Measurements from ENCODE around the gene ZNF264. TPM values are rescaled to one million over a fixed set of nuclear protein-coding genes. Genes with fewer than 3 reads are reported as not detected.

Gene ZNF264
- total RNA-seq, 3 donors from 2014 or later, result 29.2 to 66.2 (median 47.4) TPM

DNA sequence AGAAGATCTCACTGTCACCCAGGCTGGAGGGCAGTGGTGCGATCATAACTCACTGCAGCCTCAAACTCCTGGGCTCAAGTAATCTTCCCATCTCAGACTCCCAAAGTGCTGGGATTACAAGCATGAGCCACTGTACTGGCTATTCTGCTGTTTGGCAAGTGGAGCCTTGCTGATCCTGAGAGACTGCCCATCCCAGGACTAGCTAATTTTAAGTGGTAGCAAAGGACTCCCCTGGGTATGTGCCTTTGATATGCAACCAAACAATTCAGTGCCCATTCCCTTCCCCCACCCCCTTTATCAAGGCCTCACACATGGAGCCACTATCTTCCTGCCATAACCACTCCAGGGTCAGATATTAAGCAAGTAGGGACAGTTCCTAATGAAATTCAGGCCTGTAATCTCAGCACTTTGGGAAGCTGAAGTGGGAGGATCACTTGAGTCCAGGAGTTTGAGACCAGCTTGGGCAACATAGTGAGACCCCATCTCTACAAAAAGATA is 72.0 kb downstream of the ZNF264 start:
- TF ChIP-seq POLR2A (IDR thresholded peaks at IDR 0.05) (no peak), POLR2AphosphoS5 (IDR thresholded peaks at IDR 0.05) (no peak)
- TF ChIP-seq, protein P1, sequence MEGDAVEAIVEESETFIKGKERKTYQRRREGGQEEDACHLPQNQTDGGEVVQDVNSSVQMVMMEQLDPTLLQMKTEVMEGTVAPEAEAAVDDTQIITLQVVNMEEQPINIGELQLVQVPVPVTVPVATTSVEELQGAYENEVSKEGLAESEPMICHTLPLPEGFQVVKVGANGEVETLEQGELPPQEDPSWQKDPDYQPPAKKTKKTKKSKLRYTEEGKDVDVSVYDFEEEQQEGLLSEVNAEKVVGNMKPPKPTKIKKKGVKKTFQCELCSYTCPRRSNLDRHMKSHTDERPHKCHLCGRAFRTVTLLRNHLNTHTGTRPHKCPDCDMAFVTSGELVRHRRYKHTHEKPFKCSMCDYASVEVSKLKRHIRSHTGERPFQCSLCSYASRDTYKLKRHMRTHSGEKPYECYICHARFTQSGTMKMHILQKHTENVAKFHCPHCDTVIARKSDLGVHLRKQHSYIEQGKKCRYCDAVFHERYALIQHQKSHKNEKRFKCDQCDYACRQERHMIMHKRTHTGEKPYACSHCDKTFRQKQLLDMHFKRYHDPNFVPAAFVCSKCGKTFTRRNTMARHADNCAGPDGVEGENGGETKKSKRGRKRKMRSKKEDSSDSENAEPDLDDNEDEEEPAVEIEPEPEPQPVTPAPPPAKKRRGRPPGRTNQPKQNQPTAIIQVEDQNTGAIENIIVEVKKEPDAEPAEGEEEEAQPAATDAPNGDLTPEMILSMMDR (IDR thresholded peaks at IDR 0.05), result no peak
- Histone ChIP-seq H3K4me3 (no peak overlapping the region), H3K4me1 (no peaks in the 10 kb centered on the region), H3K27ac (no peak overlapping the region), H3K27me3 (no peaks in the 10 kb centered on the region), H3K9me3 (peaks cover 0 to 13% of the 10 kb centered on the region in 2 donors), H3K36me3 (no peaks in the 10 kb centered on the region)
- DNase-seq (ENCODE audit: low spot score in 2 of 2), result no peak
- intact Hi-C loops (cut with DNase I; ENCODE audit: low total_unique reads), result no loop called here

DNA sequence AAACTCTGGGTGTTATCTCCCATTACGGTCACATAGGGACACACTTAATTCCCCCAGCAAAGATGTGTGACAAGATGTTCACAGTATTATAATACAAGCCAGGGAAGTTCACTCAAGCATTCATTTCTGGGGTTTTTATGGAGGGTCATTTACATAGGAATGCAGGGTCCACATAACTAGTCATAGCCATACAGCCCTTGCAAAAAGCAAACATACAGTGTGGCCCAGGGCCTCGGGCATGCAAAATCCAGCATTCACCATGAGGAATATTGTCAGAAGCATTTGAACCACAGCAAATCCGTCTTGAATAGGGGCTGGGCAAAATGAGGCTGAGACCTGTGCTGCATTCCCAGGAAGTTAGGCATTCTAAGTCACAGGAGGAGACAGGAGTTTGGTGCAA is 76.0 kb downstream of the ZNF264 start:
- no peak for DNase-seq (ENCODE audit: low spot score in 2 of 2)
- intact Hi-C loops (cut with DNase I; ENCODE audit: low total_unique reads), result no loop called here
- H3K27ac ChIP-seq, result no peak overlapping the region
- no peaks in the 10 kb centered on the region for H3K27me3 ChIP-seq
- H3K4me3 ChIP-seq, result no peak overlapping the region
- no peaks in the 10 kb centered on the region for H3K9me3 ChIP-seq
- H3K36me3 ChIP-seq, result no peaks in the 10 kb centered on the region
- H3K4me1 ChIP-seq, result no peaks in the 10 kb centered on the region
- TF ChIP-seq POLR2A (IDR thresholded peaks at IDR 0.05), result no peak
- TF ChIP-seq, protein P1 (IDR thresholded peaks at IDR 0.05), result no peak
- TF ChIP-seq POLR2AphosphoS5 (IDR thresholded peaks at IDR 0.05), result no peak

DNA sequence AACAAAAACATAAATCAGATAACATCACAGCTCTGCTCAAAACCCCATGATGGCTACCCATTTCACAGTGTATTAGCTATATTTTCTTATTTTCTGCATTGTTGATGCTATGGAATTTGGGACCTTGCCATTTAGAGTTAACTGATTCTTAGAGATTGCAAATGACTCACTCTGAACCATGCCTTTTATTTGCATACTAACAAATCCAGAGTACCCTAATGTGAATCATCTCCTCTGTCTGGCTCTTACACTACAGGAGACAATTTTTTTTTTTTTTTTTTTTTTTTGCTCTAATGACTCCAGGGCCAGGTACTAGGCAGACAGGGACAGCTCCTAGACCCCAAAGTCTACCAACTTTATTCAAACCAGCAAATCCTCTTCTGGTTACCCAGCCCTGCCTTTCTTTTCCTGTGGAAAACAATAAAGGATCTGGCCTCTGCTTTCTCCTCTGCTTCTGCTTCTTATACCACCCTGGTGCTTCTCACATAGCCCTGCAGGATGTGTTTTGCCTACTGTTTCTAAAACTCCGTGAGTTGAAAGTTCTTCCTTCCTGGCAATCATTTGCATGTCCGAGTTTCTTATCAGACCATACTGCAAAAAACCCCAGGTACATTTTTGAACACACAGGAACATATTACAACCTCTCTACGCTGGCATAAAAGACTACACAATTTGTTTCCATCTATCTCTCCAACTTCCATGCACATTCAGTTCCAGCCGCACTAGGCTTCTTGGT is 78.4 kb downstream of the ZNF264 start:
- DNase-seq (ENCODE audit: low spot score in 2 of 2), result no peak
- intact Hi-C loops (cut with DNase I; ENCODE audit: low total_unique reads), result no loop called here
- H3K4me1 ChIP-seq, result no peaks in the 10 kb centered on the region
- H3K9me3 ChIP-seq, result no peaks in the 10 kb centered on the region
- no peak overlapping the region for H3K27ac ChIP-seq
- TF ChIP-seq, protein P1 (IDR thresholded peaks at IDR 0.05), result no peak
- TF ChIP-seq POLR2AphosphoS5 (IDR thresholded peaks at IDR 0.05), result no peak
- no peak for TF ChIP-seq POLR2A (IDR thresholded peaks at IDR 0.05)
- no peaks in the 10 kb centered on the region for H3K27me3 ChIP-seq
- H3K4me3 ChIP-seq, result no peak overlapping the region
- H3K36me3 ChIP-seq, result no peaks in the 10 kb centered on the region

DNA sequence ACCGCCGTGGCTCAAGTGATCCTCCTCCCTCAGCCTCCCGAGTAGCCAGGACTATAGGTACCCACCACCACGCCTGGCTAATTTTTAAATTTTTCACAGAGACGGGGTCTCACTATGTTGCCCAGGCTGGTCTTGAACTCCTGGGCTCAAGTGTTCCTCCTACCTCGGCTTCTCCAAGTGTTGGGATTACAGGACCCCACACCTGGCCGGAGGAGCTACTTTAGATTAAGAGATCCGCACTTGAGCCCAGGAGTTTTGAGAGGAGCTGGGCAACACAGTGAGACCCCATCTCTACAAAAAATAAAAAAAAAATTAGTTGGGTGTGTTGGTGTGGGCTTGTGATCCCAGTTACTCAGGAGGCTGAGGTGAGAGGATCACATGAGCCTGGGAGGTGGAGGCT is 80.0 kb downstream of the ZNF264 start:
- Histone ChIP-seq H3K27me3 (no peaks in the 10 kb centered on the region), H3K4me3 (no peak overlapping the region), H3K36me3 (no peaks in the 10 kb centered on the region), H3K9me3 (no peaks in the 10 kb centered on the region), H3K27ac (no peak overlapping the region), H3K4me1 (no peaks in the 10 kb centered on the region)
- intact Hi-C loops (cut with DNase I; ENCODE audit: low total_unique reads), result no loop called here
- no peak for DNase-seq (ENCODE audit: low spot score in 2 of 2)
- TF ChIP-seq POLR2A (IDR thresholded peaks at IDR 0.05), result no peak
- TF ChIP-seq POLR2AphosphoS5 (IDR thresholded peaks at IDR 0.05), result no peak

Other genes starting within 250 kb of the ZNF264 start
- gene USP29, start 71.5 kb upstream of the ZNF264 start, total RNA-seq, result not detected
- not detected for gene ZIM3, start 46.3 kb upstream of the ZNF264 start, total RNA-seq
- not detected for gene DUXA, start 24.0 kb upstream of the ZNF264 start, total RNA-seq
- gene AURKC, start 39.5 kb downstream of the ZNF264 start, total RNA-seq, result 1 to 10 TPM in 2 of 3 donors, under 1 TPM in 1; 0.64 to 3.4 (median 1.3) TPM
- 10 to 100 TPM; 17.0 to 29.9 (median 19.8) TPM for gene ZNF805, start 49.1 kb downstream of the ZNF264 start, total RNA-seq
- gene ZNF460, start 89.0 kb downstream of the ZNF264 start, total RNA-seq, result 100 to 1,000 TPM in 1 of 3 donors, 10 to 100 TPM in 2; 70.2 to 123 (median 88.5) TPM
- gene ZNF543, start 129.0 kb downstream of the ZNF264 start, total RNA-seq, result 10 to 100 TPM in 1 of 3 donors, 1 to 10 TPM in 2; 6.7 to 14.8 (median 8.5) TPM
- 10 to 100 TPM in 1 of 3 donors, 1 to 10 TPM in 2; 7.5 to 13.6 (median 8.2) TPM for gene ZNF304, start 159.8 kb downstream of the ZNF264 start, total RNA-seq
- 10 to 100 TPM; 16.7 to 23.2 (median 20.2) TPM for gene TRAPPC2B, start 172.1 kb downstream of the ZNF264 start, total RNA-seq
- 1 to 10 TPM; 1.6 to 3.8 (median 2.4) TPM for gene ZNF547, start 172.1 kb downstream of the ZNF264 start, total RNA-seq
- gene ZNF548, start 198.4 kb downstream of the ZNF264 start, total RNA-seq, result 10 to 100 TPM; 23.6 to 34.5 (median 31.8) TPM
- 10 to 100 TPM; 10.5 to 22.0 (median 11.2) TPM for gene ZNF17, start 219.7 kb downstream of the ZNF264 start, total RNA-seq
- gene ZNF749, start 243.8 kb downstream of the ZNF264 start, total RNA-seq, result 10 to 100 TPM in 1 of 3 donors, 1 to 10 TPM in 2; 3.4 to 11.1 (median 8.5) TPM